GM12878 (cell line): ENCODE data around the gene SRPK2. TPM values are rescaled to one million over a fixed set of nuclear protein-coding genes. Genes with fewer than 3 reads are reported as not detected.

ENCODE experiments used
- ATAC-seq: fragments of 200-7000 bp; cut with Tn5 transposase; 3 replicates; pipeline ENCODE4 v1.9.1; 2020; ENCODE audit warnings: mild to moderate bottlenecking, moderate library complexity
- BruUV-seq: library from RNA; stranded (reverse); fragments of 400-500 nt; replicated peaks from 2 replicates; lab custom pipeline; 2021; lab: Mats Ljungman, UMichigan
- CTCF ChIA-PET: fragments of 300-600 bp; sonication (Branson Sonifier 250); formaldehyde crosslinking; extraction: SDS; loops from one replicate; lab custom pipeline; 2021; ENCODE audit warnings: inconsistent platforms; lab: Yijun Ruan, JAX
- POLR2A ChIA-PET: fragments of 350-600 bp; formaldehyde crosslinking; extraction: SDS; loops from one replicate; lab custom pipeline; 2021; ENCODE audit warnings: inconsistent platforms; lab: Charles Lee
- RAD21 ChIA-PET: fragments of 300-600 bp; sonication (Branson Sonifier 250); formaldehyde crosslinking; loops from one replicate; lab custom pipeline; 2023; ENCODE audit warnings: antibody characterized with exemption; ENCODE audit not compliant: unreplicated experiment; lab: Charles Lee
- SMC1A ChIA-PET: fragments of 300-600 bp; sonication (Branson Sonifier 250); formaldehyde crosslinking; loops from one replicate; lab custom pipeline; 2023; ENCODE audit not compliant: unreplicated experiment, uncharacterized antibody; lab: Charles Lee
- DNase-seq: peaks from one replicate; pipeline ENCODE4 v3.0.0-alpha.2; 2011; ENCODE audit warnings: low read depth, low spot score
- FAIRE-seq: peaks from 3 replicates; lab custom pipeline; 2011; peaks lifted over from hg19 to GRCh38; lab: Jason Lieb, UNC
- H2AFZ ChIP-seq: 2 replicates; pipeline ENCODE4 v1.6.0; 2011; ENCODE audit warnings: low read depth, low read length, control low read depth; ENCODE audit not compliant: control insufficient read depth
- H3K27ac ChIP-seq: 2 replicates; pipeline ENCODE4 v1.5.1; 2011; ENCODE audit warnings: control low read depth; ENCODE audit not compliant: control insufficient read depth, insufficient read depth
- H3K27me3 ChIP-seq, 2 experiments: replicated peaks in 1 of 2; 2 replicates each; pipeline versions ENCODE4 v1.6.0 to v1.6.1; 2011; ENCODE audit warnings: low read length in 1 of 2; ENCODE audit not compliant: control insufficient read depth in 2 of 2, insufficient read depth in 2 of 2
- H3K36me3 ChIP-seq, 2 experiments: 2 replicates each; pipeline ENCODE4 v1.5.1; 2011; ENCODE audit warnings: low read length in 1 of 2; ENCODE audit not compliant: control insufficient read depth in 2 of 2, insufficient read depth in 2 of 2
- H3K4me1 ChIP-seq: 2 replicates; pipeline ENCODE4 v1.6.1; 2011; ENCODE audit warnings: mild to moderate bottlenecking, low read length, moderate library complexity, mixed read lengths; ENCODE audit not compliant: control insufficient read depth, insufficient read depth
- H3K4me2 ChIP-seq: 2 replicates; pipeline ENCODE4 v1.6.0; 2011; ENCODE audit warnings: control low read depth; ENCODE audit not compliant: control insufficient read depth, insufficient read depth
- H3K4me3 ChIP-seq: fragments of 200-600 bp; sonication (generic); 2 replicates; pipeline ENCODE4 v1.5.1; 2016
- H3K79me2 ChIP-seq: 2 replicates; pipeline ENCODE4 v1.6.0; 2011; ENCODE audit warnings: low read length; ENCODE audit not compliant: control insufficient read depth, insufficient read depth
- H3K9ac ChIP-seq: 2 replicates; pipeline ENCODE4 v1.8.0; 2011; ENCODE audit warnings: low read length, control low read depth, mixed read lengths; ENCODE audit not compliant: control insufficient read depth, insufficient read depth
- H3K9me3 ChIP-seq: replicated peaks from 3 replicates; pipeline ENCODE4 v1.5.1; 2011; ENCODE audit warnings: mild to moderate bottlenecking, low read length; ENCODE audit not compliant: control insufficient read depth, insufficient read depth
- H4K20me1 ChIP-seq: 2 replicates; pipeline ENCODE4 v1.6.0; 2011; ENCODE audit not compliant: control insufficient read depth, insufficient read depth
- EP300 ChIP-seq, 2 experiments: fragments of 150-350 bp in 1 of 2; IDR thresholded peaks; 2 replicates each; pipeline ENCODE4 v1.6.1; 2011 to 2012; ENCODE audit warnings: low read depth in 2 of 2, low read length in 2 of 2, borderline replicate concordance in 1 of 2, improper control_type of control experiment in 1 of 2, inconsistent platforms in 1 of 2; ENCODE audit not compliant: control insufficient read depth in 1 of 2
- WGBS: methylation state at CpG from one replicate; pipeline ENCODE4 v1.1.6; 2016; ENCODE audit warnings: low lambda C conversion rate; ENCODE audit not compliant: insufficient replicate concordance, insufficient coverage; ENCODE audit errors: missing lambda C conversion rate; 5-methylcytosine and 5-hydroxymethylcytosine counted together
- in situ Hi-C: fragments of 300-500 bp; cut with MboI; formaldehyde crosslinking; loops from 9 replicates; pipeline ENCODE4 v1.14.3; 2018; ENCODE audit warnings: mixed read lengths
- intact Hi-C: fragments of 100-400 bp; cut with micrococcal nuclease; formaldehyde crosslinking; loops from one replicate; pipeline ENCODE4 v1.14.2; 2022; ENCODE audit not compliant: unreplicated experiment
- polyA plus RNA-seq, 11 experiments: library from polyadenylated mRNA; depleted of rRNA in 4 of 11; unstranded in 6 of 11; stranded (reverse) in 5 of 11; fragments of >200 nt; fragmentation: Nextera tagmentation in 4 of 11; fragmentation: Illumina TruSeq in 1 of 11; extraction: Ambion mirVana in 4 of 11; extraction: Trizol in 1 of 11; gene quantifications; 1 replicate in 1 of 11; 2 replicates in 10 of 11; pipeline versions ENCODE4 v1.2.1 to v1.2.3, GENCODE V29; 2011 to 2016; ENCODE audit warnings: inconsistent platforms in 2 of 11, missing spikeins in 2 of 11, low read depth in 1 of 11
- total RNA-seq, 4 experiments: library from RNA; depleted of rRNA in 3 of 4; stranded (reverse); fragments of >200 nt in 3 of 4; fragmentation: Illumina TruSeq in 1 of 4; extraction: Trizol in 1 of 4; gene quantifications; 2 replicates each; pipeline versions ENCODE4 v1.2.1 to v1.2.3, GENCODE V29; 2013 to 2021
- TF ChIP-seq, protein P1 (sequence below): fragments of 450-650 bp; formaldehyde crosslinking; IDR thresholded peaks from 2 replicates; pipeline ENCODE4 v1.4.0; 2020; ENCODE audit warnings: mild to moderate bottlenecking, moderate library complexity
- TF ChIP-seq, protein P2 (sequence below): IDR thresholded peaks from 2 replicates; pipeline ENCODE4 v1.6.1; 2012; ENCODE audit warnings: low read depth, low read length, improper control_type of control experiment

SRPK2 gene
- total and polyA plus RNA-seq, 10 of the 15 experiments (the other 5 are each of a cell fraction or from before 2014, with no cell fraction given): 13.2 to 32.8 (median 24.5) TPM

DNA sequence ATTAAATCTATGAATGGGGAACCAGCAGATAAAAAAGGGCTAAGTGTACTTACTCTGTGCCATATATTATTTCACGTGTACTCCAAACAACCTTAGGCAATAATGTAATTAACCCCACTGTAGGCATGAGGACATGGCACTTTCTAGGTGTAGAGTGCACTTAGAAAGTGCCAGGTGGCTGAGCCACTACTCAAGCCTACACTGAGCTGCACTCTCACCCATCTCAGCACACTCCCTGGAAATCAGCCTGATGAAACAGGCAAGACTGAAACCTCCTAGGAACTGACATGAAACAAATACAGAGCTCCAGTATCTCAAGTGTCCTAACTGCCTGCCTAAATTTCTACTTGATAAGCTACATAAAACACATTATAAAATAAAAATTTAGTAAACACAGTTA, 227.4 kb downstream of the SRPK2 start:
- WGBS: 100% methylated on average over 1 of the region's 1 CpG
- in situ Hi-C loops: no loop called here
- DNase-seq: no peak

More for the DNA sequence above, 227.4 kb downstream of the SRPK2 start:
- Histone ChIP-seq H3K9ac (no peak overlapping the region), H3K4me3 (no peak overlapping the region), H3K36me3 (peaks cover 4 to 5% of the 10 kb centered on the region in 2 experiments; a peak in 3 of 4 replicates), H3K27ac (no peak overlapping the region), H3K27me3 (no peaks in the 10 kb centered on the region)
- BruUV-seq: no TSS peak
- intact Hi-C loops: no loop called here
- ChIA-PET SMC1A (no interaction called here), POLR2A (interaction anchor here (1.1 kb wide), 1 partner anchor 30 kb away, joined by 3 read pairs; no protein-coding TSS in a partner anchor)
- TF ChIP-seq, protein P1, sequence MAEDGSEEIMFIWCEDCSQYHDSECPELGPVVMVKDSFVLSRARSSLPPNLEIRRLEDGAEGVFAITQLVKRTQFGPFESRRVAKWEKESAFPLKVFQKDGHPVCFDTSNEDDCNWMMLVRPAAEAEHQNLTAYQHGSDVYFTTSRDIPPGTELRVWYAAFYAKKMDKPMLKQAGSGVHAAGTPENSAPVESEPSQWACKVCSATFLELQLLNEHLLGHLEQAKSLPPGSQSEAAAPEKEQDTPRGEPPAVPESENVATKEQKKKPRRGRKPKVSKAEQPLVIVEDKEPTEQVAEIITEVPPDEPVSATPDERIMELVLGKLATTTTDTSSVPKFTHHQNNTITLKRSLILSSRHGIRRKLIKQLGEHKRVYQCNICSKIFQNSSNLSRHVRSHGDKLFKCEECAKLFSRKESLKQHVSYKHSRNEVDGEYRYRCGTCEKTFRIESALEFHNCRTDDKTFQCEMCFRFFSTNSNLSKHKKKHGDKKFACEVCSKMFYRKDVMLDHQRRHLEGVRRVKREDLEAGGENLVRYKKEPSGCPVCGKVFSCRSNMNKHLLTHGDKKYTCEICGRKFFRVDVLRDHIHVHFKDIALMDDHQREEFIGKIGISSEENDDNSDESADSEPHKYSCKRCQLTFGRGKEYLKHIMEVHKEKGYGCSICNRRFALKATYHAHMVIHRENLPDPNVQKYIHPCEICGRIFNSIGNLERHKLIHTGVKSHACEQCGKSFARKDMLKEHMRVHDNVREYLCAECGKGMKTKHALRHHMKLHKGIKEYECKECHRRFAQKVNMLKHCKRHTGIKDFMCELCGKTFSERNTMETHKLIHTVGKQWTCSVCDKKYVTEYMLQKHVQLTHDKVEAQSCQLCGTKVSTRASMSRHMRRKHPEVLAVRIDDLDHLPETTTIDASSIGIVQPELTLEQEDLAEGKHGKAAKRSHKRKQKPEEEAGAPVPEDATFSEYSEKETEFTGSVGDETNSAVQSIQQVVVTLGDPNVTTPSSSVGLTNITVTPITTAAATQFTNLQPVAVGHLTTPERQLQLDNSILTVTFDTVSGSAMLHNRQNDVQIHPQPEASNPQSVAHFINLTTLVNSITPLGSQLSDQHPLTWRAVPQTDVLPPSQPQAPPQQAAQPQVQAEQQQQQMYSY (CRISPR knock-in tag): no peak
- TF ChIP-seq, protein P2, sequence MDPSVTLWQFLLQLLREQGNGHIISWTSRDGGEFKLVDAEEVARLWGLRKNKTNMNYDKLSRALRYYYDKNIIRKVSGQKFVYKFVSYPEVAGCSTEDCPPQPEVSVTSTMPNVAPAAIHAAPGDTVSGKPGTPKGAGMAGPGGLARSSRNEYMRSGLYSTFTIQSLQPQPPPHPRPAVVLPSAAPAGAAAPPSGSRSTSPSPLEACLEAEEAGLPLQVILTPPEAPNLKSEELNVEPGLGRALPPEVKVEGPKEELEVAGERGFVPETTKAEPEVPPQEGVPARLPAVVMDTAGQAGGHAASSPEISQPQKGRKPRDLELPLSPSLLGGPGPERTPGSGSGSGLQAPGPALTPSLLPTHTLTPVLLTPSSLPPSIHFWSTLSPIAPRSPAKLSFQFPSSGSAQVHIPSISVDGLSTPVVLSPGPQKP: no peak
- no peak for TF ChIP-seq EP300 (IDR thresholded peaks at IDR 0.05; ENCODE audit: borderline replicate concordance in 1 of 2, control insufficient read depth in 1 of 2, low read depth in 2 of 2, low read length in 2 of 2)
- TF ChIP-seq, all 136 proteins: peak for 0
- ChIA-PET RAD21 (interaction anchor here (0.9 kb wide), 1 partner anchor 10 kb away, joined by 4 read pairs; no protein-coding TSS in a partner anchor), CTCF (interaction anchor here (0.9 to 1.1 kb wide), 2 partner anchors 20 to 22 kb away, joined by 3 read pairs; no protein-coding TSS in a partner anchor)
- Histone ChIP-seq H2AFZ (no peak overlapping the region), H3K9me3 (no peaks in the 10 kb centered on the region; the same call in 2 of the 3 replicates), H4K20me1 (no peaks in the 10 kb centered on the region), H3K4me2 (no peak overlapping the region), H3K79me2 (no peaks in the 10 kb centered on the region), H3K4me1 (no peaks in the 10 kb centered on the region)
- no peak for ATAC-seq
- FAIRE-seq: no peak
